ENCODE results near the gene FKBP1A. TPM values are rescaled to one million over a fixed set of nuclear protein-coding genes. Genes with fewer than 3 reads are reported as not detected.

Gene FKBP1A
- total and polyA plus RNA-seq, 2 donors (not counting 3 experiments of a cell fraction or from before 2014, with no cell fraction given): 968 to 1,972 TPM

- Histone ChIP-seq H4K20me1 (replicated peaks; ENCODE audit: control insufficient read depth, extremely low read depth, insufficient read depth, low read length) (no peaks in the 10 kb centered on the region), H3K4me3 (replicated peaks in 1 of 3; ENCODE audit: insufficient read depth in 1 of 3, low read depth in 1 of 3, low read length in 3 of 3) (no peak overlapping the region), H3K4me2 (ENCODE audit: insufficient read depth, low read length) (no peak overlapping the region), H3K9me1 (replicated peaks; ENCODE audit: control insufficient read depth, extremely low read depth, insufficient read depth, low read length) (no peaks in the 10 kb centered on the region), H3K27me3 (ENCODE audit: control insufficient read depth in 2 of 2, insufficient read depth in 2 of 2, low read length in 2 of 2) (no peaks in the 10 kb centered on the region), H3K79me2 (ENCODE audit: control insufficient read depth, insufficient read depth, low read length) (no peaks in the 10 kb centered on the region), H3K9me3 (replicated peaks; ENCODE audit: control insufficient read depth, insufficient read depth, low read length) (no peaks in the 10 kb centered on the region), H3K4me1 (ENCODE audit: control insufficient read depth, extremely low read depth, insufficient read depth, low read length) (no peaks in the 10 kb centered on the region), H3K9ac (replicated peaks; ENCODE audit: extremely low read depth, insufficient read depth, low read length) (no peak overlapping the region), H2AFZ (ENCODE audit: low read depth, low read length) (no peak overlapping the region), H3K36me3 (ENCODE audit: control insufficient read depth in 2 of 2, extremely low read depth in 1 of 2, insufficient read depth in 2 of 2, low read length in 2 of 2) (no peaks in the 10 kb centered on the region), H3K27ac (ENCODE audit: insufficient read depth, low read depth, low read length) (no peak overlapping the region)
- DNase-seq (ENCODE audit: low read depth, low spot score) (peak; percentile 17), FAIRE-seq (no peak)
- ChIA-PET CTCF (interaction anchor here (0.7 to 2.0 kb wide), 4 partner anchors 9 to 38 kb away, joined by 3 to 5 read pairs (median 4); no protein-coding TSS in a partner anchor), POLR2A (no interaction called here)
- dilution Hi-C loops (cut with MboI; ENCODE audit: extremely low pct_ligation_motif_present, low sequenced_read_pairs) (loop anchor here (25.0 kb wide), 1 partner anchor 115 kb away; no protein-coding TSS in a partner anchor), intact Hi-C loops (cut with micrococcal nuclease) (no loop called here)
- TF ChIP-seq EZH2 (IDR thresholded peaks at IDR 0.05; ENCODE audit: borderline replicate concordance, low read depth, low read length, severe bottlenecking) (no peak), MYC (IDR thresholded peaks at IDR 0.05; ENCODE audit: low read depth, low read length) (no peak), FOS (IDR thresholded peaks at IDR 0.05; ENCODE audit: borderline replicate concordance, insufficient read depth, low read length) (no peak), GATA2 (IDR thresholded peaks at IDR 0.05; ENCODE audit: insufficient read depth, insufficient read length, low read depth, low read length) (no peak), POLR2AphosphoS5 (IDR thresholded peaks at IDR 0.05; ENCODE audit: insufficient read depth, low read depth, low read length) (no peak), JUN (IDR thresholded peaks at IDR 0.05; ENCODE audit: borderline replicate concordance, insufficient read depth, insufficient read length, low read depth) (no peak), POLR2A (IDR thresholded peaks at IDR 0.05; ENCODE audit: low read depth, low read length) (no peak)
- TF ChIP-seq, protein P1, sequence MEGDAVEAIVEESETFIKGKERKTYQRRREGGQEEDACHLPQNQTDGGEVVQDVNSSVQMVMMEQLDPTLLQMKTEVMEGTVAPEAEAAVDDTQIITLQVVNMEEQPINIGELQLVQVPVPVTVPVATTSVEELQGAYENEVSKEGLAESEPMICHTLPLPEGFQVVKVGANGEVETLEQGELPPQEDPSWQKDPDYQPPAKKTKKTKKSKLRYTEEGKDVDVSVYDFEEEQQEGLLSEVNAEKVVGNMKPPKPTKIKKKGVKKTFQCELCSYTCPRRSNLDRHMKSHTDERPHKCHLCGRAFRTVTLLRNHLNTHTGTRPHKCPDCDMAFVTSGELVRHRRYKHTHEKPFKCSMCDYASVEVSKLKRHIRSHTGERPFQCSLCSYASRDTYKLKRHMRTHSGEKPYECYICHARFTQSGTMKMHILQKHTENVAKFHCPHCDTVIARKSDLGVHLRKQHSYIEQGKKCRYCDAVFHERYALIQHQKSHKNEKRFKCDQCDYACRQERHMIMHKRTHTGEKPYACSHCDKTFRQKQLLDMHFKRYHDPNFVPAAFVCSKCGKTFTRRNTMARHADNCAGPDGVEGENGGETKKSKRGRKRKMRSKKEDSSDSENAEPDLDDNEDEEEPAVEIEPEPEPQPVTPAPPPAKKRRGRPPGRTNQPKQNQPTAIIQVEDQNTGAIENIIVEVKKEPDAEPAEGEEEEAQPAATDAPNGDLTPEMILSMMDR (IDR thresholded peaks at IDR 0.05; ENCODE audit: extremely low read depth in 1 of 2, insufficient read depth in 1 of 2, low read depth in 1 of 2, low read length in 2 of 2): no peak
- TF ChIP-seq, protein P2, sequence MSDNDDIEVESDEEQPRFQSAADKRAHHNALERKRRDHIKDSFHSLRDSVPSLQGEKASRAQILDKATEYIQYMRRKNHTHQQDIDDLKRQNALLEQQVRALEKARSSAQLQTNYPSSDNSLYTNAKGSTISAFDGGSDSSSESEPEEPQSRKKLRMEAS (IDR thresholded peaks at IDR 0.05; ENCODE audit: insufficient read depth, insufficient read length): no peak
- no TSS peak for BruUV-seq (replicated peaks)
Measured at GRCh38 chr20:1427457-1428054, 34.7 kb upstream of the FKBP1A start.

Measured in endothelial cell of umbilical vein (primary cell).